Measurements from ENCODE around the gene MTHFSD.
"Not testable (repeated sequence)": the region's sequence is repeated elsewhere in the genome, so short reads cannot be mapped to it uniquely, and the experiment has no call there.

MTHFSD gene, protein sequence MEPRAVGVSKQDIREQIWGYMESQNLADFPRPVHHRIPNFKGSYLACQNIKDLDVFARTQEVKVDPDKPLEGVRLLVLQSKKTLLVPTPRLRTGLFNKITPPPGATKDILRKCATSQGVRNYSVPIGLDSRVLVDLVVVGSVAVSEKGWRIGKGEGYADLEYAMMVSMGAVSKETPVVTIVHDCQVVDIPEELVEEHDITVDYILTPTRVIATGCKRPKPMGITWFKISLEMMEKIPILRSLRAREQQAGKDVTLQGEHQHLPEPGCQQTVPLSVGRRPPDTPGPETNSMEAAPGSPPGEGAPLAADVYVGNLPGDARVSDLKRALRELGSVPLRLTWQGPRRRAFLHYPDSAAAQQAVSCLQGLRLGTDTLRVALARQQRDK

DNA sequence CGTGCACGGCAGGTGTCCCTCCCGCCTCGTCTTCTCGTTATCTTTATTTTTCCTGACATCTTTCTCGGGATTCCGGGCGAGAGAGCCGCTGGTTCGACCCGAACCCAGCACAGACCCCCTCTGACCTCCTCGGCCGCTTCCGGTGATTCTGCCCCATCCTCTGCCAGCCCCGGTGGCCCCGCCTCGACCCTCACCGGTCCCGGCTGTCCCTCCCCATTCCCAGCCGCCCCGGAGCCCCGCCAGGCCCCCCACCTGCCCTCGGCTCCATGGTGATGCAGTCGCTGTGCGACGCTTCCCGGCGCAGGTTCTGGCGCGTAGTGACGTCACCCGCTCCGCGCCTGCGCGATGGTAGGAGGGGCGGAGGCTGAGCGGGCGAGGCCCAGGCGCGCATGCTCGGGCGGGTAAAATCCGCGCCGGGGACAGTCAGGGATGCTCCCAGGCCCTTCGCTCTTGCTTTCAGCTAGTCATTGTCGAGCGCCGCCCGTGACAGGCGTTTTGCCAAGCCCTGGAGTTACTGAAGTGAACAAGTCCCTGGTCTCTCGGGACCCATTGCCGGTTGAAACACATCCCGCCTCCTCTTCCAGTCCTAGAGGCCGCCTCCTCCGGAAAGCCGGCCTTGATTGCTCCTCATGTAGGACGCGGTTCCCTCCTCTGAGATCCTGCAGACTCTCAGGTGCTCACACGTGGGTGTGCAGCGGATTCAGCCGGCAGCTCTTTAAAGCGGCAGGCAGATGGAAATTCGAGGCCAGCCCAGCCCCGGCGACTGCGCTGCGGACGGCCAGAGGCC is at the start of gene MTHFSD:
MTHFSD (minus strand) TSS at position 319 of the 787 bp plus-strand sequence; CDS start at position 268, 51 bp downstream.
- peak; percentile 50 for DNase-seq

DNA sequence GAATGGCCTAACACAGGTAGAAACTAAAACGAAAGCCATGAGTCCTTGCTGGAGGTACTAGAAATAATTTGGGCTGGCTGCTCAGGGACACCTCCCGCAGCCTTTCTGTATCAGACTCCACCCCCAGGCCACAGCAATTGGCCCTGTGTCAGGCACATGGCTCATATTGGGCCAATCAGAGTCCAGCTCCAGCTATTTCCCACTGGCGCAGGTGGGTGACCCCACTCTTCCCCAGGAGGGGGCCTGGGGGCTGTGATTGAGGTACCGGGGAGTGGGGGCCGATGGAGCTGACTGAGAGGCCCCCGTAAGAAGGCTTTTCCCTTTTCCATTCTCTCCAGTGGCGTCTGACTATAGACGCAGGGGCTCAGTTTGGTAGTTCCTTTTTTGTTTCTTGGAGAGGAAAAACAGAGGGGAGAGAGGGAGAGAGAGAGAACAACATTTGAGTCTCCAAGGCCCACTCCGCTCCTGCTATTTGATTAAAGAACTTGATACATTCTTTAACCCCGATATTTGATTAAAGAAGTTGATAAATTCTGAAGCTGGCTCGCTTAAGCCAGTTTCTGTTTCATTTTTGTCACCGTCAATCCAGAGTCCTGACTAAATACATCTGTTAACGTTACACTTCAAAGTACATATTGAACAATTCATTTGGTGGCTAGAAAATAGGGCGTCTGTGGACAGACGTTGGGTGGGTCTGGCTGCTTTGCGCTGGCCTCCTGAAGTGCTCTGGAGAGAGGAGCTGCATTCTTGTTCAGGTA is 49.6 kb upstream of the MTHFSD start:
- DNase-seq: no peak

DNA sequence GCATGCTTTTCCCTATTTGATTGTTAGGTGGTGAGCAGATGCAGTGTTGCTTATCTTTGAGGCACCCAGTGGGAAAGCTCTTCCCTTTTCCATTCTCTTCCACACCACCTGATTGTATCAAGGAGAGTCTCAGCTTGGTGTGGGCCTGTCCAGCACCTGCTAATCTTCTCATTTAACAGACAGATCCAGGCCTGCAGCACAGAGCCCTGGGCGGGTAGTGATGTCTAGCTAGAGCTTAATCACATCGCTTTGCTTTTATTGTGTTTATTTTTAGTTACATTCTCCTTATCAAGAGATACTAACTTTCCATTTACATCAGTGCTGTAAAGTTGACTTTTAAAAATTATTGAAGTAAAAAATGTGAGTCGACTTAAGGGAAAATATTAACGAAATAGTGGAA is 47.5 kb upstream of the MTHFSD start:
- DNase-seq: no peak

DNA sequence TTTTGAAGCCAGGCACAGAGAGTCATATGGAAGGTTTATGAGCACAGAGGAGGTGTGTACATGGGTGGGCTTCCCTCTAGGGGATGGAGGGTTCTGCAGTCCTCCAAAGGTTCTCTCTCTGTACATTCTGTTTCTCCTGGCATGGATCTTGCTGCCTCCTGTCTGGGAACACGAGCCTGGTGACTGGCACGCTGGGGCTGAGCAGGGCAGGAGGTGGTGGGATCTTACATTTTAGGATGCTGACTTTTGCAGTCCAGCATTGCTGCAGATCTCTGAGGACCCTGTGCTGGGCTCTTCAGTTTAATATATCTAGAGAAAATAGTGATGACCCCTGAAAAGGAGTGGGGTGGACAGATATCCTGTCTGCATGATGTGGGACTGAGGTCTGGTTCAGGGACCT is 46.3 kb upstream of the MTHFSD start:
- DNase-seq: no peak

DNA sequence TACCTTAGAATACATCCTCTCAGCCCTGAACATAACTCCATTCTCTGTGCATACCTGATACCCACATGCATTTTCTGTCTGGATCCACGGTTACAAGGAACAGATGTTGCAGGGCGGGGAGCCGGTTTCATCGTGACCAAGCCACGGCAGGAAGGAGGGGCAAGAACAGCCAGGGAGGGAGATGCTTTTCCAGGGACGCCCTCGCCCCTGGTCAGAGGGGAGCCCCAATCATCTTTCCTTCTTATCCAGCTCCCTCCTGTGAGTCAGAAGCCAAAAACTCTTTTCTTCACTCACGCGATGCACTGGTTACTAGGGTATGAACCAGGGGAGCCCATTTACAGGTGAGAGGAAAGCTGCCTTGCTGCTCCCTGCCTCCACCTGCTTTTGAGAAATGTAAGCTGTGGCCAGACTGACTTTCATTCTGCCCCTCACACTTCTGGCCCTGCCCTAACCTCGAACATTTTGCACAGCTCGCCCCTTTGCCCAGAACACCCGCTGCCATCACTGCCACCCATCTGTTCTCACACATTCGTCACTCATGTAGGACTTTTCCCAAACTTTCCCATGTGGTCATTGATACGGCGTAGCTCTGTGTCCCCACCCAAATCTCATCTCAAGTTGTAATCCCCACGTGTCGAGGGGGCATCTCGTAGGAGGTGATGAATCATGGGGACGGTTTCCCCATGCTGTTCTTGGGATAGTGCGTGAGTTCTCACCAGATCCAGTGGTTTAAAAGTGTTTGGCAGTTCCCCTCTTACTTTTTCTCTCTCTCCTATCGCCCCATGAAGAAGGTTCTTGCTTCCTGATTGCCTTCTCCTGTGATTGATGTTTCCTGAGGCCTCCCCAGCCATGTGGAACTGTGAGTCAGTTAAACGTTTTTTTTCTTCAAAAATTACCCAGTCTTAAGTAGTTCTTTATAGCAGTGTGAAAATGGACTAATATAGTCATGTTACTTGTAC is 43.9 kb upstream of the MTHFSD start:
- no peak for DNase-seq

DNA sequence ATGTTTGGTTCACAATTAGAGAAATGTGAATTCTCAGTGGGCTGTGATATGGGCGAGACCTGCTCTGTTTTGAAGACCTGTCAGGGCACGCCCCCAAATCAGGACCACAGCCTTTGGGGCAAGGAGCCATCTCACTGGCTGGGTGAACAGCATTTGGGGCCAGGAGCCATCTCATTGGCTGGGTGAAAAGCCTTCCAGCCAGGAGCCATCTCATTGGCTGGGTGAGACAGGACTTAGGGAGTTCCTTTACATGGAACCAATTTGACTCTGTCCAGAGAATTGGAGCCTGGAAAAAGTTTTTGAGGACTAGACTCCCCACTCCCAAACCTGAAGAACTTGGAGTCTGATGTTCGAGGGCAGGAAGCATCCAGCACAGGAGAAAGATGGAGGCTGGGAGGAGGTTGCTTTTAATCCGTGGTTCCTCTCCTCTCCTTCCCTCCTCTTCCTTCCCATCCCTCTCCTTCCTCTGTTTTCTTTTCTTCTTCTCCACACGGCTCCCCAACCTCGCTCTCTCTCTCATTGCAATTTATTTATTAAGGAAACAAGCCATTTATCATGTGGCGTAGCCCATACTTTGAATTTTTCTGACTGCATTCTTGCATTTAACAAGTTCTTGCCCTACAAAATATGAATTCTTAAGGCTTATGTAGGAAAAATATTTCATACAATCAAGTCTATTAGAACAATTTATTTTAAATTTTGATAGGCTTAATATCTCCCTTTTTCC is 43.0 kb upstream of the MTHFSD start:
- no peak for DNase-seq

DNA sequence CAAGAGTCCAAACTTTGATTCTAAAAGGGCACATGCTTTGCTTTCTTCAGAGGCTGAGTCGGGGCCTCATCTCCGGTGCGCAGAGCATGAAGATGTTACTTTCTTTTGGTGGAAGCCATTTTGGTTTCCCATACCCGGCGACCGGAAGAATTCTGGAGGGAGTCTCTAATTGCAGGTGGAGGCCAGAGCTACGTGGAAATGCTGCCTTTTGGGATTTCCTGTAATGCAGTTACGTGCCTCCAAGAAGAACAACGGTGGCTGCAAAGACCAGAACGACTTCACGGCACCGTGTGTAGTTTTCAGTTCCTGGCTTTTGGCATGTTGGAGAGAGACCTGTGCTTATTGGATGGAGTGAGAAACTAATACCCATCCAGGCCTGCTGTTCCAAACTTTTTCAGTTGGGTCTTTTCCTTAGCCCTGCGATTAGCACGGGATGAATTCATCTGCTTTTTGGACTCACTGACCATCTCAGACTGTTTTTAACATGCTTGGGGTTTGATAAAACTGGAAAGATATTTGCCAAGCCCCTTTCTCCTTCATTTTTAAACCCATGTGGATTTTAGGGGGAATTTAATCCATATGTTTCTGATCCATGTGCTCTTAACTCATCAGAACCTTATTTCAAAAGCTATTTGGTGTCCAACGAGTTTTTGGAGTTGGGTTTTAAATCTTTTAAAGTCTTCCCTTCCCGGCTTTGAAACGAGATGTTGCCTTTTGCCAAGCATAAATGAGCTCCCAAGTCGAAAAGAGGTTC is 42.3 kb upstream of the MTHFSD start:
- no peak for DNase-seq

DNA sequence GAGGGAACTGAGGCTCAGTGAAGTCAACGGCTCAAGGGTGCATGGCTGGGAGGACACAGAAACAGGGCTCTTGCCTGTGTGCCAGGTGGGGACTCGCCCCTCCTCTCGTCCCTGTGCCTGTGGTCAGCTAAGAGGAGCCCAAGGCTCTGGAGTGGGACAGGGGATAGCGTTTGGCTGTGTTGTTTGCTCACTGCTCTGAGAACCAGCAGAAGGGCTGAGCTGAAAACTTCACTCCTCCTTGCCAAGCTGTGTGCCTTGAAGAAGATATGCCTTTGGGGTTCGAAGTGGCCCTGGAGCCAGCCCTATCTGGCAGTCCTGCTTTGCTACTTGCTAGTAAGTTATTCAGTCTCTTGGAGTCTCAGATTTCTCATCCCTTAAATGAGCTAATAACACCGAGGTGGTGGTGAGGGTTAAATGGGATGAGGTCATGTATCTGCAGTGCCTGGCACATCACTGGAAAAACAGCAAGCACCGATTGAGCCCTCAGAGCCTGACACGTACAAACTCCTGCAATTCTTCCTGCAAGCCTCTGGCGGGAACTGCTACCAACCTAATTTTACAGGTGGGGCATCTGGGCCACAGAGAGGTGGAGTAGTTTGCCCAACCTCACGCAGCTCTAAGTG is 41.1 kb upstream of the MTHFSD start:
- no peak for DNase-seq

DNA sequence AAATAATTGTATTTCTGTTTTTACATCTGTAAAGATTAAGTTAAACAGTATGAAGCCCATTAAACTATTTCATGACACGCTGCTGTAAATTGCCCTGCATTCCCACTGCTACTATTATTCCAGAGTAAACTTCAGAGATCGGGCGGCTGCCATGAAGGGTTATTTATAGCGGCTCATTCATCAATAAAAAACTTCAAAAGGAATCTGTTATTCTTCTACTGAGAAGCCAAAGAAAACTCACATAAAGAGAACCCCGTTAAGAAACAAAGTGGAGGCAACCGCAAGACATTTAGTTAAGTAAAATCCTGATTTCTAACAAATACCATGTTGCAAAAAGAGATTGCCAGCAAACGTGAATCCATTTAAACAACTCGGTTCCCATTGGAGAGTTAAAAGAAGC is 39.7 kb upstream of the MTHFSD start:
- DNase-seq: no peak

DNA sequence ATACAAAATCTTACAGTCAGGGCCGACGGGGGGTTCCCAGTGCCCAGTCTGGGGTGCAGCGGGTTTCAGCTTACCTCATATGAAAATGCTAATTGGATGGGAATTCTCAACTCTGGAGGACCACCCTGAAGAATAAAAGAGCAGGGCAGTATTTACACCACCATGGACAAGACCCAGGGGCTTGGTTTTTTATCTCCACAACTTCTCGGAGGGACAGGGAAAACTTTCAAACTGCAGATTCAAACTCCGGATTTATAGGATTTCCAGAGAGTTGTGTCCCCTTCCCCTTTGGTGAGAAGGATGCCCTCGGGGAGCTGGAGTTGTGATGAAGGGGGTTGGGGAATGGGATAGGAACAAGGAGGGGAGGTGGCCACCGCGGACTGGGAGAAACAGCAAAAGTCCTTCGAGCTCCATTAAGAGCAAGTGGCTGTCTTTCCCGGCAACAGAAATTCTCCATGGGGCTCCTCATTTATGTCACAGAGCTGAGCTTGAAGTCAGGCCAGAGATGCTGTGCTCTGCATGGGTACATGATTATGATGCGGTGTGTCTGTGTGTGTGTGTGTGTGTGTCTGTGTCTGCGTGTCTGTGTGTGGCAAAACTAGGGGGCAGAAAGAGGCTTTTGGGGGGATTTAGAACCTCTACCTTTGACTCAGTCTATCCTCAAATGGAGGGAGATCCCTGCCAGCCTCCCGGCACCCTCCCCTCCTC is 39.0 kb upstream of the MTHFSD start:
- no peak for DNase-seq

DNA sequence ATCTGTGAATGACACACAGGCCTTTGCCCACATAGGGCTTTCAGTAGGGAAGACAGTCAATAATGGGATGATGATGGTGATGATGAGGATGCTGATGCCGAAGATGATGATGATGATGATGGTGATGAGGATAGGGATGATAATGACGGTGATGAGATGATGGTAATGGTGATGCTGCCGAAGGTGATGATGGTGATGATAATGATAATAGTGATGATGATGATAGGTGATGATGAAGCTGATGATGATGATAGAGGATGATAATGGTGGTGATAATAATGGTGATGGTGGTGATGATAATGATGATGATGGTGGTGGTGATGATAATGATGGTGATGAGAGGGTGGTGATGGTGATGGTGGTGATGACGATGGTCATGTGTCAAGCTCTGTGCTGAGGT is 36.2 kb upstream of the MTHFSD start:
- DNase-seq: no peak

DNA sequence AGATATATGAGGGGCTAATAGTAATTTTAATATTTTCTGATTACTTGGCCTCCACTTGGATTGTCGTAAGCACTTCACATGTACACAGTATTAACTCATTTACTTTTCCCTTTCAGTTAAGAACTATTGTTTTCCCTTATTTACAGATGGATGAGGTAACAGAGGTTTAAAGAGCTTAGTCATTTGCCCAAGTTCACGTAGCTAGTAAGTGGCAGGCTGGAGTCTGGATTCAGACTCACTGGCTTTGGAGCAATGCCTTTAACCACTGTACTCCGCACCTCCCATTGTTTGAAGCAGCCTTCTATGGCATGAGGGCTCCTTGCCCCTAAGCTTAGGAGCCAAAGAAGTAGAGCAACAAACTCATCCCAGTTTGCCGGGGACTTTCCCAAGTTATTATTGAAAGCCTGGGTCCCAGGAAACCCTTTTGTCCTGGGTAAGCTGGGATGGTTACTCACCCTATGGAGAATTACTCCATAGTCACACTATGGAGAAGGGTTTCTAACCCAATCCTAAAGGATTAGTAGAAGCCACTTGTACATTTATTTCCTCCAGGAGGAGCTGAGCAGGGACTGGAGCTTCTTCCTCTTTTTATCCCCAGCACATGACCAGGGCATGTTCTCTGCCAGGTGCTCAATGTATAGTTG is 35.6 kb upstream of the MTHFSD start:
- no peak for DNase-seq

DNA sequence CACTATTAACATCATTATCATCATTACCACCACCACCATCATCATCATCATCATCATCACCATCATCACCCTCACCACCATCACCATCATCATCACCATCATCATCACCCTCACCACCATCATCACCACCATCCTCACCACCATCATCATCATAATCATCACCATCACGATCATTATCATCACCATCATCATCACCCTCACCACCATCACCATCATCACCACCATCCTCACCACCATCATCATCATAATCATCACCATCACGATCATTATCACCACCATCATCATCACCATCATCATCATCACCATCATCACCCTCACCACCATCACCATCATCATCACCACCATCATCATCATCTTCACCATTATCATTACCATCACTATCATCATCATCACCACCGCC is 32.9 kb upstream of the MTHFSD start:
- not testable (repeated sequence) for DNase-seq

DNA sequence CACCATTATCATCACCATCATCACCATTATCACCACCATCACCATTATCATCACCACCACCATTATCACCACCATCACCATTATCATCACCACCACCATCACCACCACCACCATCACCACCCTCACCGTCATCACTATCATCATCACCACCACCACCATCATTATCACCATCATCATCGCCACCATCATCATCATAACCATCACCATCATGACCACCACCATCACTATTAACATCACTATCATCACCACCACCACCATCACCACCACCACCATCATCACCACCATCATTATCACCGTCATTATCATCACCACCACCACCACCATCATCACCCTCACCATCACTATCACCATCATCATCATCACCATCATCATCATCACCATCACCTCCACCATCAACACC is 32.5 kb upstream of the MTHFSD start:
- no peak for DNase-seq

DNA sequence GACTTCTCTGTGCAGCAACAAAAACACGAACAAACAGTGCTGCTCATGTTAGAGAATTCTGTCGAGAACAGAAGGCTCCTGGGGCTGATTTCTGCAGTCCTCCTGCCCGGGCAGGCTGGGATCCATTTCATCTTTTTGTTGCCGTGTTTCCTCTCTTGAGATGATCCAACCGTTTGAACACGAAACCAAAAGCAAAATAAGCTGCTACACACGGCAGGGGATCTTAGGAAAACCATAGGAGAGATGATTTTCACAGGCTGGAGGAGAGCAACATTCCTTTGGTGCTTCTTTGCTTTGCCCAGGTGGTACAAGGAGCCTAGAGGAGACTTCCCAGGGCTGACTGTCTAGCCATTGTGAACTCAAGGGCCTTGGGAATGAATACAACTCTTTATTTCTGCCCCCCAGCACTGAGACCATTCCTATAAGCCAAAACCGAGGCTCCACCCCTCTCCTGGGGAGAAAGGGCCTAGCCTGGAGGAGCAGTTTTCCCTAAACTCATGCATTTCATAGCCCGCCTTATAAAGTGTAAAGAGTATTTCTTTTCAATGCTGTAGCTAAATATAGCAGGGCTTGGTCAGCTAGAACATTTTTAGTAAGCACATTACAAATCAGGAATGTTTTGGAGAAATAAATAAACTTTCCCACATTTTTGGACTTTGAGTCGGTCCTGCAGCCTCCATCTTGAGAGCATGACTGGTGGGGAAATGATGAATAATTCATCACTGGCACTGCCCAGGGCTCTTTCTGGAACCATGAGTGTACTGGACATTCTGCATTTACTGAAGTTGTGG is 31.0 kb upstream of the MTHFSD start:
- no peak for DNase-seq

DNA sequence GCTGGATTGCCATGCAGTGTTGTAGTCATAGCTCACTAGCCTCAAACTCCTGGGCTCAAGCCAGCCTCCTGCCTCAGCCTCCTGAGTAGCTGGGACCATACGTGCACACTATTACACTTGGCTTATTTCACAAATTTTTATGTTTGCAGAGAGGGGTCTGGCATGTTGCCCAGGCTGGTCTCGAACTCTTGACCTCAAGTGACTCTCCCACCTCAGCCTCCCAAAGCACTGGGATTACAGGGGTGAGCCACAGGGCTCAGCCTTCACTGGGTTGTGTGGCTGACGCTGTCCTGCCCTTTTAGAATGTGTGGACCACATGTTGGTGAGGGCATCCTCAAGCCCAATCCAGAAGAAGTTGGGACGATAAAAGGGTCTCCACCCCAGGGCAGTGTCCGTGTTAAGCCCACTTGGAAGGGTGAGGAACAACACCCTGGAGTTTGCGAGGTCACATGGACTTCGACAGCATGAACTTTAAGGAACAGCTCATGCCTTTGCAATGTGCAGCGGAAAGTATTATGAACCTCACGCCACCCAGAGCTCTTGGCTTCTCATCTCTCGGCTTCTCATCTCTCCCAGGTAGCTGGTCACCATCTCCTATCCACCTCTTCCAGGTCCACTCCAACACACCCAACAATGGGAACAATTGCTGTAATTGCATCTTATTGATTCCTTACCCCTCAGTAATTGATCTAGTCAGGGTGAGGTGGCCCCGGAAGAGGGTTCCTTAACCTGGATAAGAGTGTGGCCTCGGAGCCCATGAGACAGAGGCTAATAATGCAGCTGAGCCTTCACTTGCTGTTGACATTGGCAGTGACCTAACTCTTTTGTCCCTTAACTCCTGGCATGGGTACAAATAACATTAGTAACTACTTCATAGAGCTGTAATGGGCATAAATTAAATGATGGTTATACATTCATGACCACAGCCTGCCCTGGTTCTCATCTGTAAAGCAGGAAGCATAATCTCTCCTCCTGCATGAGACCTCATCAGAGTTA is 30.0 kb upstream of the MTHFSD start:
- no peak for DNase-seq

DNA sequence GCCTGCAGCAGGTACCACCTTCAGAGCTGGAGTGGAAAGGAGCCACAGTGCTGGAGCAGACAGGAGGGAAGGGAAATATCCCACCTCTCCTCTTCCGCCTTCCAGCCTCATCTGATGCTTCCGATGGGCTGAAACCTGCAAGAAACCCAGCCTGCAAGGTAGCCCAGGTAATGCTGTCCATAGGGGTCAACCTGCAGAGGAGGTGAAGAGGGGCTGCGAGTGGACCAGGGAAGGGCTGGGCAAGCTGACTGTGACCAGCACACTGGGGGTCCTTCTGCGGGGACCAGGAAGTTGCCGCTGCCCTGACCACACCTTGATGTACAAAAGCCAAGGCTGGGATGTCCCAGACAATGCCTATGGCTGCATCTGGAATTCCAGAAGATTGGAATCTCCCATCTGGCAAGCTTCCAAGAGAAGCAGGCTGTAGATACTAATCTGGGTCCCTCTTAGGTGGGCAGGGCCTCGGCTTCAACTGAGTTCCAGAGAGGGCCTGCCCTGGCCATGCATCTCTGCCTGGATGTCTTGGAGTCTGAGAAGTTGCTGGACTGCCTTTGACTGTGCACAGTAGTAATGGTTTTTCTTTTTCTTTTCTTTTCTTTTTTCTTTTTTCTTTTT is 29.1 kb upstream of the MTHFSD start:
- DNase-seq: no peak

All from NCI-H748 treated with DMSO at 0.1 percent for 48 hours (cell line).